Stomach (tissue), 19 donors: ENCODE measurements around the gene SKA3. TPM values are rescaled to one million over a fixed set of nuclear protein-coding genes. Genes with fewer than 3 reads are reported as not detected.
A peak's percentile ranks its signal among the peaks of the same experiment; 100 is the strongest.
"Not testable (repeated sequence)": the region's sequence is repeated elsewhere in the genome, so short reads cannot be mapped to it uniquely, and the experiment has no call there.

ENCODE experiments used
- DNase-seq, 2 donors: peaks; one replicate each; pipeline versions ENCODE4 v3.0.0 to v3.0.0-alpha.2; 2013 to 2019
- H3K27ac ChIP-seq, 5 donors: fragments of 200-600 bp in 4 of 5; sonication (generic) in 4 of 5; one replicate each; pipeline ENCODE4 v1.5.1; 2013 to 2019; ENCODE audit warnings: mild to moderate bottlenecking in 1 of 5, moderate library complexity in 1 of 5
- H3K27me3 ChIP-seq, 3 donors: fragments of 200-600 bp; sonication (generic); one replicate each; pipeline ENCODE4 v1.5.1; 2017 to 2019; ENCODE audit warnings: mixed run types in 1 of 3
- H3K36me3 ChIP-seq, 4 donors: fragments of 200-600 bp; sonication (generic); 1 replicate in 3 of 4; 2 replicates in 1 of 4; pipeline ENCODE4 v1.5.1; 2016 to 2019
- H3K4me1 ChIP-seq, 4 donors: fragments of 200-600 bp; sonication (generic); one replicate each; pipeline ENCODE4 v1.5.1; 2016 to 2019
- H3K4me3 ChIP-seq, 4 donors: fragments of 200-600 bp; sonication (generic) in 3 of 4; one replicate each; pipeline ENCODE4 v1.5.1; 2016 to 2019; ENCODE audit warnings: mild to moderate bottlenecking in 1 of 4
- H3K9me3 ChIP-seq, 4 donors: fragments of 200-600 bp; sonication (generic); one replicate each; pipeline ENCODE4 v1.5.1; 2016 to 2019
- CTCF ChIP-seq, 7 experiments: fragments of 450-650 bp in 4 of 7; fragments of 200-600 bp in 3 of 7; sonication (generic) in 3 of 7; IDR thresholded peaks; one replicate each; pipeline ENCODE4 v1.5.1; 2016 to 2019; ENCODE audit warnings: antibody characterized with exemption in 7 of 7, control low read depth in 2 of 7, mild to moderate bottlenecking in 1 of 7
- EP300 ChIP-seq: sonication (generic); formaldehyde crosslinking; IDR thresholded peaks from one replicate; pipeline ENCODE4 v1.6.1; 2017; ENCODE audit warnings: antibody characterized with exemption
- POLR2A ChIP-seq, 4 donors: fragments of 450-650 bp; IDR thresholded peaks; one replicate each; pipeline ENCODE4 v1.6.1; 2016; ENCODE audit warnings: antibody characterized with exemption in 4 of 4, control low read depth in 2 of 4, mild to moderate bottlenecking in 1 of 4, moderate library complexity in 1 of 4
- POLR2AphosphoS5 ChIP-seq, 3 donors: sonication (generic); formaldehyde crosslinking; IDR thresholded peaks; one replicate each; pipeline ENCODE4 v1.6.1; 2016; ENCODE audit warnings: antibody characterized with exemption in 3 of 3
- WGBS, 5 donors: extraction: QIAGEN DNeasy Blood & Tissue Kit in 3 of 5; methylation state at CpG; one replicate each; pipeline versions ENCODE4 v1.1.5 to v1.1.7; 2013 to 2018; 5-methylcytosine and 5-hydroxymethylcytosine counted together
- intact Hi-C: fragments of 100-400 bp; cut with DNase I; formaldehyde crosslinking; loops from one replicate; pipeline ENCODE4 v1.15.1; 2023; ENCODE audit warnings: low total_unique reads
- long read RNA-seq, 10 donors: transcript quantifications; one replicate each; lab custom pipeline, GENCODE V29; 2026
- polyA plus RNA-seq, 3 donors: library from polyadenylated mRNA; stranded (reverse); fragments of 200-250 nt; gene quantifications; one replicate each; pipeline ENCODE4 v1.2.3, GENCODE V29; 2013
- total RNA-seq, 5 donors: library from RNA; depleted of rRNA; stranded (reverse); fragments of >200 nt; gene quantifications; one replicate each; pipeline versions ENCODE4 v1.1.0 to v1.2.3, GENCODE V29; 2014 to 2016
- donor health status: healthy with polysubstance abuse.
- donor health status: Bipolar disorder and iron deficiency.
- donor health status: healthy.

SKA3 gene
- 1 to 10 TPM in 4 of 5 donors, not detected in 1; 1.4 to 3.0 (median 2.5) TPM for total RNA-seq
- 1 to 10 TPM in 2 of 3 donors, under 1 TPM in 1; 0.76 to 3.1 (median 2.7) TPM for polyA plus RNA-seq
- long read RNA-seq, donor 1, result 0 reads
- long read RNA-seq, donor 2, partial matches to known transcripts, result 0 of 1 reads
- long read RNA-seq, donor 2, other reads (novel, unspliced or antisense), result 0 of 1 reads
- long read RNA-seq, donor 3, result 0 reads
- long read RNA-seq, donor 4, result 0 reads
- long read RNA-seq, donor 5, partial matches to known transcripts, result 0 of 3 reads
- long read RNA-seq, donor 5, other reads (novel, unspliced or antisense), result 0 of 3 reads
- long read RNA-seq, donor 6, partial matches to known transcripts, result 0 of 229 reads
- long read RNA-seq, donor 6, other reads (novel, unspliced or antisense), result 228 of 229 reads
- long read RNA-seq, donor 7, result 0 reads
- long read RNA-seq, donor 8, partial matches to known transcripts, result 0 of 3 reads
- long read RNA-seq, donor 8, other reads (novel, unspliced or antisense), result 0 of 3 reads
- long read RNA-seq, donor 9, partial matches to known transcripts, result 0 of 1 reads
- long read RNA-seq, donor 9, other reads (novel, unspliced or antisense), result 0 of 1 reads
- long read RNA-seq, donor 10, partial matches to known transcripts, result 0 of 1 reads
- long read RNA-seq, donor 10, other reads (novel, unspliced or antisense), result 0 of 1 reads

GRCh38 chr13:21176215-21176981 is at the start of gene SKA3, which contains the start of gene MRPL57:
TSS of gene SKA3 (minus strand) at chr13:21176552. CDS start at chr13:21176477, 75 bp downstream.
TSS of gene MRPL57 (plus strand) at chr13:21176658. CDS start at chr13:21176917, 259 bp downstream.
- H3K9me3 ChIP-seq, result no peaks in the 10 kb centered on the region
- peak in 2 of 4 donors; percentile 63 to 83 for TF ChIP-seq POLR2A (IDR thresholded peaks at IDR 0.05)
- TF ChIP-seq EP300, result no peak
- TF ChIP-seq CTCF (IDR thresholded peaks at IDR 0.05), result peak in 4 of 7 experiments; percentile 6 to 37 (median 30)
- TF ChIP-seq POLR2AphosphoS5 (IDR thresholded peaks at IDR 0.05), result peak; percentile 79 to 98 (median 98)
- peak; percentile 94 to 98 for DNase-seq
- H3K4me1 ChIP-seq, result peaks cover 13 to 34% (median 21%) of the 10 kb centered on the region in 4 donors
- H3K36me3 ChIP-seq, result peaks cover 0 to 9% (median 0%) of the 10 kb centered on the region in 4 donors
- no peaks in the 10 kb centered on the region for H3K27me3 ChIP-seq
- 0 to 5% (median 0%) methylated on average over 65 to 93 of the region's 93 CpGs for WGBS, 5 donors
- peak within 1 kb of the TSS; percentile 65 to 98 (median 92) for H3K4me3 ChIP-seq
- peak within 1 kb of the TSS; percentile 90 to 100 (median 98) for H3K27ac ChIP-seq
- intact Hi-C loops, result no loop called here

GRCh38 chr13:21225082-21225481 is 48.7 kb upstream of the SKA3 start:
- H3K27me3 ChIP-seq, result no peaks in the 10 kb centered on the region
- H3K4me3 ChIP-seq, result no peak overlapping the region
- DNase-seq, result no peak
- no peak overlapping the region for H3K27ac ChIP-seq
- WGBS, 5 donors, result 69 to 84% (median 76%) methylated on average over 6 of the region's 6 CpGs
- no peaks in the 10 kb centered on the region for H3K36me3 ChIP-seq
- peaks cover 0 to 22% (median 17%) of the 10 kb centered on the region in 4 donors for H3K9me3 ChIP-seq
- H3K4me1 ChIP-seq, result no peaks in the 10 kb centered on the region
- no peak for TF ChIP-seq POLR2A (IDR thresholded peaks at IDR 0.05)
- TF ChIP-seq EP300, result no peak
- TF ChIP-seq CTCF (IDR thresholded peaks at IDR 0.05), result no peak
- no peak for TF ChIP-seq POLR2AphosphoS5 (IDR thresholded peaks at IDR 0.05)
- intact Hi-C loops, result no loop called here

- no peaks in the 10 kb centered on the region for H3K27me3 ChIP-seq
- H3K4me1 ChIP-seq, result peaks cover 0 to 3% (median 0%) of the 10 kb centered on the region in 4 donors
- peaks cover 0 to 22% (median 17%) of the 10 kb centered on the region in 4 donors for H3K9me3 ChIP-seq
- intact Hi-C loops, result no loop called here
- TF ChIP-seq POLR2A (IDR thresholded peaks at IDR 0.05), result no peak
- TF ChIP-seq POLR2AphosphoS5 (IDR thresholded peaks at IDR 0.05), result no peak
- TF ChIP-seq CTCF (IDR thresholded peaks at IDR 0.05), result no peak
- TF ChIP-seq EP300, result no peak
- H3K4me3 ChIP-seq, result no peak overlapping the region
- DNase-seq, result no peak
- no peak overlapping the region for H3K27ac ChIP-seq
- H3K36me3 ChIP-seq, result no peaks in the 10 kb centered on the region
These were observed 44.9 kb upstream of the SKA3 start for GRCh38 chr13:21221268-21221667.

GRCh38 chr13:21219716-21220115 is 43.4 kb upstream of the SKA3 start:
- H3K4me3 ChIP-seq, H3K36me3 ChIP-seq, H3K27me3 ChIP-seq, intact Hi-C loops, H3K4me1 ChIP-seq, DNase-seq, H3K27ac ChIP-seq: not testable (repeated sequence)
- H3K9me3 ChIP-seq, result peaks cover 0 to 22% (median 17%) of the 10 kb centered on the region in 4 donors
- WGBS, 5 donors, result 62 to 78% (median 73%) methylated on average over 3 of the region's 3 CpGs
